ENCODE data around the gene INAFM2. TPM values are rescaled to one million over a fixed set of nuclear protein-coding genes. Genes with fewer than 3 reads are reported as not detected.

Gene INAFM2
- total and polyA plus RNA-seq, 12 donors, result 19.8 to 63.9 (median 40.9) TPM

DNA sequence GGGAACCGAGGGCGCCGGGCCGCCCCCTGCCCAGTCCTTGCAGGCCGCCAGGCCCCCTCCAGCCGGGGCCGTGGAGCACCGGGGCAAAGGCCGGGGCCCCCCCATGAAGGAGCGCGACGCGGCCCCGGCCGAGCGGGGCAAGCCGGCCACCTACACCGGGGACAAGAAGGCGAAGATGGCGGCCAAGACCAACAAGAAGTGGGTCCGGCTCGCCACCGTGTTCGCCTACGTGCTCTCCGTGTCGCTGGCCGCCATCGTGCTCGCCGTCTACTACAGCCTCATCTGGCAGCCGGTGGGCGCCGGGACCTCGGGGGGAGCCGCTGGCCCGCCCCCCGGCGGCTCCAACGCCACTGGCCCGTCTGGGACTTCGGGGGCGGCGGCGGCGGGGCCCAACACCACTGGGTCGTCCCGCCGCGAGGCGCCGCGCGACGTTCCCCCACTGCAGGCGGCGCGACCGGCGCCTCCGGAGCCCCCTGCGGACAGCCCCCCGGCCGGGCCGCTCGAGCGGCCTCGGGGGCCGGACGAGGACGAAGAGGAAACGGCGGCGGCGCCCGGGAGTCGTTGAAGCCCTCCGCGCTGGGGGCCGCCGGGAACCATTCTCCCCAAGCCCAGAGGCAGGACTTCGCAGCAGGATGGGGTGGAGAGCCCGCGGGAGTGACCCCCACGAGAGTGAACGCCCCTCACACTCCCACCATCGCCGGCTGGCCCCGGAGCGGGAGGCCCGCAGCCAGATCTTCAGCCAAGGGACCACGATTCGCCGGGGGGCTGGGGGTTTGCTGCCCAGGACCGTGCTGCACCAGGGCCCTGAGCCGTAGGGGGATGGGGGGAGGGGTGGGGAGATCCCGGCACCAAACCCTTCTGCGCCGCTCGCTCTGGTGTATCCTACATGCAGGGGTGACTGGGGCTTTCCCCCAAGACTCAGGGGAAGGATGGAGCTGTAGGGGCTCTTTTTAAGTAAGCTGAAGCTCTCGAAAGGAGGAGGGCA, 753 bp downstream of the INAFM2 start:
- H3K27me3 ChIP-seq, result no peaks in the 10 kb centered on the region
- DNase-seq (peak in 1 of 2 donors; percentile 52), ATAC-seq (peak in 1 of 8 donors; percentile 22)
- TF ChIP-seq, protein P1, sequence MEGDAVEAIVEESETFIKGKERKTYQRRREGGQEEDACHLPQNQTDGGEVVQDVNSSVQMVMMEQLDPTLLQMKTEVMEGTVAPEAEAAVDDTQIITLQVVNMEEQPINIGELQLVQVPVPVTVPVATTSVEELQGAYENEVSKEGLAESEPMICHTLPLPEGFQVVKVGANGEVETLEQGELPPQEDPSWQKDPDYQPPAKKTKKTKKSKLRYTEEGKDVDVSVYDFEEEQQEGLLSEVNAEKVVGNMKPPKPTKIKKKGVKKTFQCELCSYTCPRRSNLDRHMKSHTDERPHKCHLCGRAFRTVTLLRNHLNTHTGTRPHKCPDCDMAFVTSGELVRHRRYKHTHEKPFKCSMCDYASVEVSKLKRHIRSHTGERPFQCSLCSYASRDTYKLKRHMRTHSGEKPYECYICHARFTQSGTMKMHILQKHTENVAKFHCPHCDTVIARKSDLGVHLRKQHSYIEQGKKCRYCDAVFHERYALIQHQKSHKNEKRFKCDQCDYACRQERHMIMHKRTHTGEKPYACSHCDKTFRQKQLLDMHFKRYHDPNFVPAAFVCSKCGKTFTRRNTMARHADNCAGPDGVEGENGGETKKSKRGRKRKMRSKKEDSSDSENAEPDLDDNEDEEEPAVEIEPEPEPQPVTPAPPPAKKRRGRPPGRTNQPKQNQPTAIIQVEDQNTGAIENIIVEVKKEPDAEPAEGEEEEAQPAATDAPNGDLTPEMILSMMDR (IDR thresholded peaks at IDR 0.05), result peak in 1 of 9 donors; percentile 15
- no peaks in the 10 kb centered on the region for H3K9me3 ChIP-seq
- H3K27ac ChIP-seq, result peak overlapping the region; percentile 78 to 94 (median 90)
- 1% methylated on average over 65 to 101 of the region's 101 CpGs for WGBS, 2 donors
- peak overlapping the region; percentile 63 to 93 (median 82) for H3K4me3 ChIP-seq
- peaks cover 0 to 12% (median 0%) of the 10 kb centered on the region in 9 donors for H3K36me3 ChIP-seq
- H3K4me1 ChIP-seq, result peaks cover 7 to 62% (median 50%) of the 10 kb centered on the region in 9 donors
- intact Hi-C loops (cut with DNase I), result loop anchor here in 4 of 10 donors (1.0 to 10.0 kb wide), 5 partner anchors 14 to 98 kb away; partner anchors contain the start of gene CCDC9B (in 2 of the 4)

DNA sequence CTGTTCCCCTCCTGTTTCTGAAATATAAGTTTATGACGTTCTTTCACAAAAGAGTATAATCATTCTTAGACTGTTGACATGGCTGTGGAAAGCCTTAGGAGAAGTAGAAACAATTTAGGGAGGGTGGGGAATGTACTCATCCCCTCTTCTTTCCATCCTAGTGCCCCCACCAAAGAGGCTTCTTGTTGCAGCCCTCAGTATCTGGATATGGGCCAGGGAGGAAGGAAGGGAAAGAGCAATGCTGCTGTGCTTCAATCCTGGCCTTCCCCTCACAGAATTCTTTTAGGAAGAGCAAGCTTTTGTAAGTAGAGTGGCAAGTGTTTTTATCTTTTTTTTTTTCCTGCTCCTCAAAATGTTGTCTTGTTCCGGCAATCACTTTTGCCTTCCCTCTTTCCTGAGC, 1.7 kb downstream of the INAFM2 start:
- intact Hi-C loops (cut with DNase I), result loop anchor here in 2 of 10 donors (1.0 to 10.0 kb wide), 2 partner anchors 15 to 50 kb away; partner anchors contain the start of gene CCDC9B (in 1 of the 2)
- DNase-seq (no peak), ATAC-seq (no peak)
- H3K4me1 ChIP-seq, result peaks cover 7 to 72% (median 58%) of the 10 kb centered on the region in 9 donors
- peak overlapping the region; percentile 78 to 94 (median 90) for H3K27ac ChIP-seq
- H3K4me3 ChIP-seq, result peak overlapping the region; percentile 63 to 93 (median 82)
- WGBS, 2 donors, result 34 to 39% methylated on average over 2 of the region's 2 CpGs
- H3K27me3 ChIP-seq, result no peaks in the 10 kb centered on the region
- no peaks in the 10 kb centered on the region for H3K9me3 ChIP-seq
- TF ChIP-seq, protein P1 (IDR thresholded peaks at IDR 0.05), result no peak
- peaks cover 0 to 12% (median 0%) of the 10 kb centered on the region in 9 donors for H3K36me3 ChIP-seq

DNA sequence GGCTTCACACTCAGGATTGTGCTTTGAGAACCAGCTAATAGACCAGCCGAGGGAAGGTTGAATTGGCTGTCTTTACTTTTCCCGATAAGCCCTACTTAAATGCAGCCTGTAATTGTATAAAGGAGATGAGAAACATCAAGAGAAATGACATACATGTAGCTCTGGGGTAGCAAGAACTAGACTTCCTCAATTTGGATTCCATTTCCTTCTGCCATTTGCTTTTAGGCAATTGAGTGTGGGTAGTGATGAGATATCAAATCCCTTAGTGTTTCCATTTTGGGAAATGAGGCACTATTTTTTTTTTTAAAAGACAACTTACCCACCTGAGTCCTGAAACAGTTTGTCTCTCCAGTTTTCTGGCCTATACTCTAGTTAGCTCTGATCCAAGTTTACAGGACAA, 2.2 kb downstream of the INAFM2 start:
- Histone ChIP-seq H3K9me3 (no peaks in the 10 kb centered on the region), H3K4me3 (peak overlapping the region in 8 of 10 donors; percentile 78 to 88 (median 82)), H3K36me3 (peaks cover 0 to 12% (median 0%) of the 10 kb centered on the region in 9 donors), H3K4me1 (peaks cover 7 to 75% (median 63%) of the 10 kb centered on the region in 9 donors), H3K27ac (peak overlapping the region; percentile 0 to 94 (median 88)), H3K27me3 (no peaks in the 10 kb centered on the region)
- DNase-seq (no peak), ATAC-seq (no peak)
- 65 to 66% methylated on average over 2 of the region's 2 CpGs for WGBS, 2 donors
- intact Hi-C loops (cut with DNase I), result loop anchor here in 2 of 10 donors (1.0 to 10.0 kb wide), 2 partner anchors 15 to 49 kb away; partner anchors contain the start of gene CCDC9B (in 1 of the 2)
- TF ChIP-seq, protein P1 (IDR thresholded peaks at IDR 0.05), result no peak

DNA sequence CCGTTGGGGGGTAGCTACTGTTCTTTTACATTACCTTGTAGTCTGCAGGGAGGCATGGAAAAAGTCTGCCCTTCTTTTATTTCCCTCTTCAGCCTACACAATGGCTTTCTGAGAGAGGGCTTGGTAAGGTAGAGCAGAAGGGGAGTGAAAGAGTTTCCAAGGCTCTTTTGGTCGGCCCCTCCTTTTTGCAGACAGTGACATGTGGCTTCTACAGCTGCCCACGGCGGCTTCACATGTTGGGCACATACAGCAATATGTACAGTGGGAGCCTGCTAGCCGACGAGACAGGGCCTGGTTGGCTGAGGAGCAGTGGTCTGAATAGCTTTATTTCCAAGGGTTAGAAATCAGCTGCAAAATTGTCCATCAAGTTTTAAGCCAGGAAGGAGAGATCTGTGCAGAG, 4.0 kb downstream of the INAFM2 start:
- peaks cover 0 to 12% (median 0%) of the 10 kb centered on the region in 9 donors for H3K36me3 ChIP-seq
- WGBS, 2 donors, result 42 to 54% methylated on average over 6 of the region's 6 CpGs
- H3K27me3 ChIP-seq, result no peaks in the 10 kb centered on the region
- DNase-seq (no peak), ATAC-seq (no peak)
- no peaks in the 10 kb centered on the region for H3K9me3 ChIP-seq
- H3K27ac ChIP-seq, result peak overlapping the region in 3 of 10 donors; percentile 21 to 76 (median 44)
- H3K4me3 ChIP-seq, result no peak overlapping the region
- TF ChIP-seq, protein P1 (IDR thresholded peaks at IDR 0.05), result no peak
- H3K4me1 ChIP-seq, result peaks cover 7 to 87% (median 71%) of the 10 kb centered on the region in 9 donors
- intact Hi-C loops (cut with DNase I), result loop anchor here in 1 of 10 donors (10.0 kb wide), 1 partner anchor 47 kb away; no protein-coding TSS in a partner anchor

Measured in heart right ventricle (tissue), 16 donors.